Measurements from ENCODE around the gene GPX4. TPM values are rescaled to one million over a fixed set of nuclear protein-coding genes. Genes with fewer than 3 reads are reported as not detected.

GPX4 gene
- total RNA-seq, 1 experiment from 2014 or later = 251 TPM

DNA sequence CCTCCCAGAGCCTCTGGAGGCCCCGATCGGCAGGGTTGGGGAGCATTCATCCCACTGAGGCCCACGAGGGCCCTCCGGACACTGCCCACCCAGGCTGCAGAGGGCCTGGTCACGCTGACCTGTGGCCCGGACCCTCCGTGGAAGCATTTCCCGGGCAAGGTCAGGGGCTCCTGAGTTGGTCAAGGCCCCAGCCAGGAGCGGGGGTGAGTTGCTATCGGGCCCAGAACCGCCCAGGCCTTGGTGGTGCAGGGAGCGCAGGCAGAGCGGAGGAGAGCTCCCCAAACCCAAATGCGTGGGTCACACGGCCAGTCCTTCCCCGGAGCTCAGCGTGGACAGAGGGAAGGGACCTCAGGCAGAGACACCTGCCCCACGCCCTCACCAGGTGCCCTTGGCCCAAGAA is 25.7 kb downstream of the GPX4 start:
- H3K4me3 Mint-ChIP-seq (ENCODE audit: low read depth, unreplicated experiment) = peak overlapping the region; percentile 73
- TF ChIP-seq, protein P1, sequence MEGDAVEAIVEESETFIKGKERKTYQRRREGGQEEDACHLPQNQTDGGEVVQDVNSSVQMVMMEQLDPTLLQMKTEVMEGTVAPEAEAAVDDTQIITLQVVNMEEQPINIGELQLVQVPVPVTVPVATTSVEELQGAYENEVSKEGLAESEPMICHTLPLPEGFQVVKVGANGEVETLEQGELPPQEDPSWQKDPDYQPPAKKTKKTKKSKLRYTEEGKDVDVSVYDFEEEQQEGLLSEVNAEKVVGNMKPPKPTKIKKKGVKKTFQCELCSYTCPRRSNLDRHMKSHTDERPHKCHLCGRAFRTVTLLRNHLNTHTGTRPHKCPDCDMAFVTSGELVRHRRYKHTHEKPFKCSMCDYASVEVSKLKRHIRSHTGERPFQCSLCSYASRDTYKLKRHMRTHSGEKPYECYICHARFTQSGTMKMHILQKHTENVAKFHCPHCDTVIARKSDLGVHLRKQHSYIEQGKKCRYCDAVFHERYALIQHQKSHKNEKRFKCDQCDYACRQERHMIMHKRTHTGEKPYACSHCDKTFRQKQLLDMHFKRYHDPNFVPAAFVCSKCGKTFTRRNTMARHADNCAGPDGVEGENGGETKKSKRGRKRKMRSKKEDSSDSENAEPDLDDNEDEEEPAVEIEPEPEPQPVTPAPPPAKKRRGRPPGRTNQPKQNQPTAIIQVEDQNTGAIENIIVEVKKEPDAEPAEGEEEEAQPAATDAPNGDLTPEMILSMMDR (IDR thresholded peaks at IDR 0.05; ENCODE audit: unreplicated experiment) = no peak
- H3K27ac Mint-ChIP-seq (ENCODE audit: unreplicated experiment) = no peak overlapping the region
- H3K36me3 Mint-ChIP-seq (ENCODE audit: insufficient read depth, unreplicated experiment) = peaks cover 57% of the 10 kb centered on the region
- CTCF ChIA-PET = no interaction called here
- no TSS peak for BruUV-seq (replicated peaks)
- no peaks in the 10 kb centered on the region for H3K9me3 Mint-ChIP-seq (ENCODE audit: low read depth, unreplicated experiment)
- no peaks in the 10 kb centered on the region for H3K4me1 Mint-ChIP-seq (ENCODE audit: low read depth, unreplicated experiment)
- intact Hi-C loops (cut with micrococcal nuclease; ENCODE audit: unreplicated experiment) = no loop called here
- DNase-seq = no peak
- no peaks in the 10 kb centered on the region for H3K27me3 Mint-ChIP-seq (ENCODE audit: unreplicated experiment)

DNA sequence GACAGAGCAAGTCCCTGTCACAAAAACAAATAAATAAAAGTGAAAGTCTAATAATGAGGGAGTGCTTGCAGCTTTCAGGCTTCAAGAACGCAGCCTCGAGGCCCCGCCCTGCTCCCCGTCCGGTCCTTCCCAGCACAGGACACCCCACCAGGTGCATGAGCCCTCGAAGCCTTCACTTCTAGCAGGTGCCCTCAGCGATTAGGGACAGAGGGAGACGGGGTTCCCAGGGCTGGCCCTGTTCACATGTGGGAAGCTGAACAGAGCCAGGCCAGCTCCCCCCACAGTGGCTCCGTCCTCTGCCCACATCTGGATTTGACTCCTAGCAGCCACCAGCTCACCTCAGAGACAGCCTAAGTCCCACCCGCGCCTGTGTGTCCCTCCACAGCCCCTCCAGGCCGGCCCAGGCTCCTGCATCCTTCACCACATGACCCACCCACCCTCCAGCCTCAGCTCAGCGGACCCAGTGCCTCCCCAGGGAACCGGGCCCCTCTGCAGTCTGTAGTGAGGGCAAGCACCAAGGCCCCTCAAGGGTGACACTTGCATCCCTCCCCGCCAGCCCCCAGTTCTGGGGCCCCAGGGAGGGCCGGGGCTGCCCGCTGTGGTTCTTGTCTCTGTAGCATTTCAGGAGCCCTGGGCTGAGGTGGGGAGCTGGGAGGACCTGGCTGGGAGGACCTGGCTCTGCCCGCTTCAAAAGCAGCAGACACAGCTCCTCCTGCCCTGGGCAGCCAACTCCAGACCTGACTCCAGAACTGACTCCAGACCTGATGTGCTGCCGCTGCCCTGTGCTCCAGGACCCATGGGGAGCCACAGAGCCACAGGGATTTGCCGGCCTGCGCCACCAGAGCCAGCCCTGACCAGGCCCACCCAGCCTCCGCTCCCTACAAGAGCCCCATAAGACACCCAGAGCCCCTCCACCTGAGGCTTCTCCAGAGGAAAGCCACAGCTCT is 27.2 kb downstream of the GPX4 start:
- peaks cover 61% of the 10 kb centered on the region for H3K36me3 Mint-ChIP-seq (ENCODE audit: insufficient read depth, unreplicated experiment)
- H3K4me3 Mint-ChIP-seq (ENCODE audit: low read depth, unreplicated experiment) = peak overlapping the region; percentile 73
- intact Hi-C loops (cut with micrococcal nuclease; ENCODE audit: unreplicated experiment) = no loop called here
- no peak overlapping the region for H3K27ac Mint-ChIP-seq (ENCODE audit: unreplicated experiment)
- no peaks in the 10 kb centered on the region for H3K4me1 Mint-ChIP-seq (ENCODE audit: low read depth, unreplicated experiment)
- TF ChIP-seq, protein P1 (IDR thresholded peaks at IDR 0.05; ENCODE audit: unreplicated experiment) = no peak
- no peaks in the 10 kb centered on the region for H3K9me3 Mint-ChIP-seq (ENCODE audit: low read depth, unreplicated experiment)
- no peak for DNase-seq
- BruUV-seq (replicated peaks) = no TSS peak
- no peaks in the 10 kb centered on the region for H3K27me3 Mint-ChIP-seq (ENCODE audit: unreplicated experiment)
- CTCF ChIA-PET = no interaction called here

DNA sequence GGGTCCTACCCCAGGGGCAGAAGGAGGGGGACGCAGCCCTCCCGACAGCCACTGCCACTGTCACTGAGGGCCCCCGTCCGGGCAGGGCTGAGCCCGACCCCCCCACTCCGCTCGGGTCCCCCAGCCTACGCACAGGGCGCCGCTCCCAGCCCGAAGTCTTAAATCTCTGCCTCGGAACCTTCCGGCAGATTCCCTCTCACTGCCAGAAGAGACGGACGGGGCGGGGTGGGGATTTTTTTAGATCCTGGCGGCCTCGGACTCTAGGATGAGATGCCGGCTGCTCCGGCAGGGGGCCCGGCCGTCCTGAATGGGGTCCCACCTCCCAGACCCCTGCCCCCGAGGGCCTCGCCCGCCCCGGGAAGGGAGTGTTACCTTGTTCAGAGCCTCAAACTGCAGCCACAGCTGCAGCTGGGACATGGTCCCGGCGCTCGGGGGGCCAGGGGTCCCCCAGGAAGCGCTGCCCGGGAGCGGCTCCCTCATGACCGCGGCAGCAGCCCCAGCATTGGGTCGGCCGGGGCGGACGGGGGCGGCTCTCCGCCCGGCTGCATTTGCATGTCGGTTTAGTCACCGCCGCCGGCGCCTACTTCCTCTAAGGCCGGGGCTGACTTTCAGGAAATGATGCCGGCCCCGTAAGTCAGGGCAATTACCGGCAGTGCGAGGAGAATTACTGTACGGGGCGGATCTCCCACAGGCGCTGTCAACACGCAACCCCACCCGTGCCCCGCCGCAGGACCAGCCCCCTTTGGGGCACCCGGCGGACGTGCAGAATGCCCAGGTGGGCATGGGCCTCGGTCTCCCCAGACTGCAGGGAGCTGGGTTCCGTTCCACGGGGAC is 28.1 kb downstream of the GPX4 start:
- H3K27ac Mint-ChIP-seq (ENCODE audit: unreplicated experiment) = no peak overlapping the region
- peak; percentile 81 for DNase-seq
- H3K4me3 Mint-ChIP-seq (ENCODE audit: low read depth, unreplicated experiment) = peak overlapping the region; percentile 73
- TF ChIP-seq, protein P1 (IDR thresholded peaks at IDR 0.05; ENCODE audit: unreplicated experiment) = no peak
- no peaks in the 10 kb centered on the region for H3K4me1 Mint-ChIP-seq (ENCODE audit: low read depth, unreplicated experiment)
- no peaks in the 10 kb centered on the region for H3K27me3 Mint-ChIP-seq (ENCODE audit: unreplicated experiment)
- no peaks in the 10 kb centered on the region for H3K9me3 Mint-ChIP-seq (ENCODE audit: low read depth, unreplicated experiment)
- no TSS peak for BruUV-seq (replicated peaks)
- peaks cover 59% of the 10 kb centered on the region for H3K36me3 Mint-ChIP-seq (ENCODE audit: insufficient read depth, unreplicated experiment)
- CTCF ChIA-PET = interaction anchor here (0.6 to 0.9 kb wide), 2 partner anchors 9 to 51 kb away, joined by 3 to 4 read pairs; no protein-coding TSS in a partner anchor
- intact Hi-C loops (cut with micrococcal nuclease; ENCODE audit: unreplicated experiment) = no loop called here

DNA sequence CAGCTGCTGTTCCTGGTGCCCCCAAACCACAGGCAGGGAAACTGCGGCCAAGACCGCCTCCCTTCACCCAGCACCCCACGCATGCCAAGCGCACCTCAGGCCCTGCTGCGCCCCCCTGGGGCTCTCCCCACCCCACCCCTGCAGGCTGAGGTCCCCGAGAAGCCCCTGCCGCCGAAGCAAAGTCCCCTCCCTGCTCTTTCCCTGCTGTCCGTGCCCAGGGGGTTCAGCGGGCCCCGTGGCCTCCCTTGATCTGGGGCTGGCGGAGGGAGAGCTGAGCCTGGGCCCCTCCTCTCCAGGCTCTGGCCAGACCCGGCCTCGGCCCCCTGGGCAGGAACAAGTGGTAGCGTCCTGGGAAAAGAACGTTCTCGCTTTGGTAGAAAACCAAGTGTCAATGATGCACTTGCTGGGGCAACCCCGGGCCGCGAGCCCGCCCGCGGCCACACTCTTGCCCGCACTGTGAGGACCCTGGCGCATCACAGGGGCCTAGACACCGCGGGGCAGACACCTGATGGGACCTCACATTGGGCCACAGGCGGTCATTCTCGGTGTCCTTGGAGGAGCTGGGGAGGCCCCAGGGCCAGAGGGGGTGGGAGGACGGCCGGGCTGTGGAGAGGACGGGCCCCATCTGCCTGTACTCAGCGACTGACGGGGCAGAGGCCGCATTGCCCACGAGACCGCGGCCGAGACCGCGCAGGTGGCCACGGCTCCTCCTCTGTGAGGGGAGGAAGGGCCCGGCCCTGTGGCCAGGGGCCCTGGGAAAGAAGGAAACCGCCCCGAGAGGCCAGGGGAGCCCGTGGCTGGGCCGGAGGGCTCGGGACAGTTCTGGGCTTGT is 29.0 kb downstream of the GPX4 start:
- no TSS peak for BruUV-seq (replicated peaks)
- Mint-ChIP-seq H3K27me3 (ENCODE audit: unreplicated experiment) (no peaks in the 10 kb centered on the region), H3K4me3 (ENCODE audit: low read depth, unreplicated experiment) (peak overlapping the region; percentile 73), H3K9me3 (ENCODE audit: low read depth, unreplicated experiment) (no peaks in the 10 kb centered on the region), H3K27ac (ENCODE audit: unreplicated experiment) (no peak overlapping the region), H3K36me3 (ENCODE audit: insufficient read depth, unreplicated experiment) (peaks cover 50% of the 10 kb centered on the region), H3K4me1 (ENCODE audit: low read depth, unreplicated experiment) (no peaks in the 10 kb centered on the region)
- TF ChIP-seq, protein P1 (IDR thresholded peaks at IDR 0.05; ENCODE audit: unreplicated experiment) = no peak
- DNase-seq = no peak
- CTCF ChIA-PET = interaction anchor here (0.6 to 0.9 kb wide), 2 partner anchors 10 to 50 kb away, joined by 3 to 4 read pairs; no protein-coding TSS in a partner anchor
- intact Hi-C loops (cut with micrococcal nuclease; ENCODE audit: unreplicated experiment) = no loop called here
